H1 (cell line): ENCODE results near the gene HYAL4. TPM values are rescaled to one million over a fixed set of nuclear protein-coding genes. Genes with fewer than 3 reads are reported as not detected.

Experiments used
- CTCF ChIA-PET: fragments of 300-600 bp; sonication (Branson Sonifier 250); formaldehyde crosslinking; loops from one replicate; lab custom pipeline; 2021; ENCODE audit not compliant: partially characterized antibody; lab: Charles Lee
- POLR2A ChIA-PET: fragments of 300-600 bp; sonication (Branson Sonifier 250); formaldehyde crosslinking; loops from one replicate; lab custom pipeline; 2021; ENCODE audit warnings: inconsistent platforms; ENCODE audit not compliant: partially characterized antibody; lab: Charles Lee
- DNase-seq, 2 experiments: peaks; one replicate each; pipeline versions ENCODE4 v3.0.0 to v3.0.0-alpha.2; 2010 to 2022; ENCODE audit warnings: low spot score in 2 of 2, low read depth in 1 of 2, mixed read lengths in 1 of 2
- FAIRE-seq: peaks from 2 replicates; lab custom pipeline; 2011; peaks lifted over from hg19 to GRCh38; lab: Jason Lieb, UNC
- H2AFZ ChIP-seq: 2 replicates; pipeline ENCODE4 v1.8.1; 2012; ENCODE audit warnings: low read length, inconsistent platforms
- H2AK5ac ChIP-seq: 2 replicates; pipeline ENCODE4 v1.6.1; 2013; ENCODE audit warnings: low read depth, low read length
- H2BK120ac ChIP-seq: replicated peaks from 2 replicates; pipeline ENCODE3; 2013; ENCODE audit warnings: low read depth, low read length, inconsistent platforms
- H2BK12ac ChIP-seq: 2 replicates; pipeline ENCODE4 v1.6.1; 2013; ENCODE audit warnings: low read depth, low read length
- H2BK15ac ChIP-seq: 2 replicates; pipeline ENCODE4 v1.6.1; 2013; ENCODE audit warnings: low read length
- H2BK20ac ChIP-seq: 2 replicates; pipeline ENCODE4 v1.6.1; 2013; ENCODE audit warnings: low read length
- H2BK5ac ChIP-seq: 2 replicates; pipeline ENCODE4 v1.6.1; 2013; ENCODE audit warnings: low read depth, low read length
- H3K14ac ChIP-seq: 2 replicates; pipeline ENCODE4 v1.6.1; 2013; ENCODE audit warnings: inconsistent platforms; ENCODE audit not compliant: insufficient read length
- H3K18ac ChIP-seq: 2 replicates; pipeline ENCODE4 v1.6.1; 2013; ENCODE audit warnings: low read length; ENCODE audit errors: extremely low read depth
- H3K23ac ChIP-seq: 2 replicates; pipeline ENCODE4 v1.6.1; 2013; ENCODE audit warnings: inconsistent platforms; ENCODE audit not compliant: insufficient read length
- H3K23me2 ChIP-seq: 2 replicates; pipeline ENCODE4 v1.6.1; 2013; ENCODE audit warnings: low read depth, low read length
- H3K27ac ChIP-seq: 2 replicates; pipeline ENCODE4 v1.6.1; 2011; ENCODE audit warnings: low read depth, low read length, inconsistent platforms
- H3K27me3 ChIP-seq, 4 experiments: replicated peaks in 1 of 4; 1 replicate in 1 of 4; 2 replicates in 3 of 4; pipeline versions ENCODE4 v1.6.1 to v1.8.1; 2011 to 2013; ENCODE audit warnings: low read length in 3 of 4, mild to moderate bottlenecking in 3 of 4, inconsistent platforms in 2 of 4, mixed read lengths in 2 of 4, moderate library complexity in 1 of 4; ENCODE audit not compliant: control insufficient read depth in 3 of 4, insufficient read depth in 3 of 4; ENCODE audit errors: extremely low read depth in 1 of 4
- H3K36me3 ChIP-seq, 4 experiments: 2 replicates each; pipeline versions ENCODE4 v1.6.1 to v1.8.1; 2011 to 2013; ENCODE audit warnings: mild to moderate bottlenecking in 4 of 4, low read length in 3 of 4, moderate library complexity in 2 of 4, control low read depth in 1 of 4, inconsistent platforms in 1 of 4; ENCODE audit not compliant: insufficient read depth in 4 of 4, control insufficient read depth in 2 of 4
- H3K4ac ChIP-seq: replicated peaks from 2 replicates; pipeline ENCODE3; 2013; ENCODE audit warnings: low read length, low read depth, mixed read lengths, inconsistent platforms; ENCODE audit not compliant: insufficient read length
- H3K4me1 ChIP-seq, 4 experiments: replicated peaks in 1 of 4; 1 replicate in 1 of 4; 2 replicates in 3 of 4; pipeline versions ENCODE4 v1.6.1 to v1.8.1; 2011 to 2013; ENCODE audit warnings: low read length in 3 of 4, inconsistent platforms in 2 of 4, mixed read lengths in 1 of 4; ENCODE audit not compliant: insufficient read depth in 4 of 4, control insufficient read depth in 3 of 4
- H3K4me2 ChIP-seq, 2 experiments: 2 replicates each; pipeline versions ENCODE4 v1.6.1 to v1.8.1; 2011 to 2013; ENCODE audit warnings: low read depth in 2 of 2, low read length in 2 of 2, control low read depth in 1 of 2, inconsistent platforms in 1 of 2, mild to moderate bottlenecking in 1 of 2; ENCODE audit not compliant: insufficient read depth in 1 of 2
- H3K4me3 ChIP-seq, 4 experiments: fragments of 200-600, 300-600 bp in 1 of 4; sonication (generic), shearing (Covaris generic), sonication (Bioruptor Twin) in 1 of 4; 2 replicates each; pipeline versions ENCODE4 v1.5.1 to v1.8.1; 2011 to 2016; ENCODE audit warnings: low read length in 4 of 4, low read depth in 3 of 4, control low read depth in 2 of 4, inconsistent platforms in 2 of 4, mild to moderate bottlenecking in 2 of 4, mixed read lengths in 1 of 4, moderate library complexity in 1 of 4; ENCODE audit not compliant: insufficient read depth in 2 of 4; ENCODE audit errors: extremely low read depth in 1 of 4
- H3K56ac ChIP-seq: replicated peaks from 2 replicates; pipeline ENCODE3; 2013; ENCODE audit warnings: low read depth, mild to moderate bottlenecking, mixed read lengths, low read length, inconsistent platforms; ENCODE audit not compliant: insufficient read length
- H3K79me1 ChIP-seq: 2 replicates; pipeline ENCODE4 v1.6.1; 2013; ENCODE audit warnings: low read depth, low read length, control low read depth
- H3K79me2 ChIP-seq, 2 experiments: 2 replicates each; pipeline versions ENCODE4 v1.6.1 to v1.8.1; 2012 to 2013; ENCODE audit warnings: low read length in 2 of 2, mild to moderate bottlenecking in 2 of 2, inconsistent platforms in 1 of 2; ENCODE audit not compliant: insufficient read depth in 2 of 2, control insufficient read depth in 1 of 2
- H3K9ac ChIP-seq, 4 experiments: replicated peaks in 1 of 4; 1 replicate in 1 of 4; 2 replicates in 3 of 4; pipeline versions ENCODE4 v1.6.1 to v1.8.1; 2011 to 2013; ENCODE audit warnings: low read depth in 3 of 4, low read length in 3 of 4, control low read depth in 2 of 4, mild to moderate bottlenecking in 2 of 4, moderate library complexity in 2 of 4, inconsistent platforms in 1 of 4; ENCODE audit errors: extremely low read depth in 1 of 4
- H3K9me3 ChIP-seq, 2 experiments: 2 replicates each; pipeline versions ENCODE4 v1.6.1 to v1.8.1; 2012 to 2013; ENCODE audit warnings: mild to moderate bottlenecking in 2 of 2, moderate library complexity in 2 of 2, control low read depth in 1 of 2, inconsistent platforms in 1 of 2, low read depth in 1 of 2, low read length in 1 of 2, mixed read lengths in 1 of 2; ENCODE audit not compliant: insufficient read depth in 2 of 2
- H4K20me1 ChIP-seq, 2 experiments: replicated peaks in 1 of 2; 2 replicates each; pipeline versions ENCODE3 to v1.8.1; 2011 to 2013; ENCODE audit warnings: inconsistent platforms in 2 of 2, low read length in 2 of 2, mild to moderate bottlenecking in 1 of 2; ENCODE audit not compliant: insufficient read depth in 2 of 2, control insufficient read depth in 1 of 2
- H4K5ac ChIP-seq: 2 replicates; pipeline ENCODE4 v1.6.1; 2013; ENCODE audit warnings: low read length, low read depth, mixed read lengths, inconsistent platforms; ENCODE audit not compliant: insufficient read length
- H4K8ac ChIP-seq: 2 replicates; pipeline ENCODE4 v1.8.0; 2013; ENCODE audit warnings: mild to moderate bottlenecking, moderate library complexity, low read length, inconsistent platforms; ENCODE audit not compliant: insufficient read depth; ENCODE audit errors: extremely low read depth
- H4K91ac ChIP-seq: replicated peaks from 2 replicates; pipeline ENCODE3; 2013; ENCODE audit warnings: low read length, mixed read lengths, inconsistent platforms; ENCODE audit not compliant: insufficient read length
- CHD1 ChIP-seq: IDR thresholded peaks from 2 replicates; pipeline ENCODE4 v1.6.1; 2012; ENCODE audit warnings: low read depth, low read length, improper control_type of control experiment
- HDAC6 ChIP-seq: IDR thresholded peaks from one replicate; pipeline ENCODE4 v1.7.1; 2012; ENCODE audit warnings: low read depth, mild to moderate bottlenecking, inconsistent platforms, low read length, moderate library complexity
- NANOG ChIP-seq: IDR thresholded peaks from 2 replicates; pipeline ENCODE4 v1.6.1; 2011; ENCODE audit warnings: low read length, low read depth, mild to moderate bottlenecking, inconsistent platforms; ENCODE audit not compliant: insufficient read depth, poor library complexity, severe bottlenecking
- POLR2A ChIP-seq, 2 experiments: IDR thresholded peaks; 1 replicate in 1 of 2; 2 replicates in 1 of 2; pipeline ENCODE4 v1.6.1; 2011; ENCODE audit warnings: low read depth in 2 of 2, low read length in 2 of 2, mild to moderate bottlenecking in 2 of 2; ENCODE audit errors: control extremely low read depth in 1 of 2
- SAP30 ChIP-seq: fragments of 300-600 bp; sonication (generic); IDR thresholded peaks from 2 replicates; pipeline ENCODE4 v1.7.1; 2012; ENCODE audit warnings: low read length, moderate library complexity, mild to moderate bottlenecking, inconsistent platforms; ENCODE audit not compliant: insufficient read depth, insufficient replicate concordance
- WGBS, 2 experiments: shearing (Covaris generic) in 1 of 2; methylation state at CpG; one replicate each; pipeline versions ENCODE4 v1.1.6 to v1.1.7; 2013 to 2015; ENCODE audit warnings: low lambda C conversion rate in 2 of 2, mixed read lengths in 2 of 2, inconsistent platforms in 1 of 2, low coverage in 1 of 2, missing lambda C conversion rate in 1 of 2; ENCODE audit not compliant: insufficient replicate concordance in 2 of 2, insufficient coverage in 1 of 2, insufficient read length in 1 of 2; ENCODE audit errors: extremely low coverage in 1 of 2, missing lambda C conversion rate in 1 of 2; 5-methylcytosine and 5-hydroxymethylcytosine counted together
- polyA plus RNA-seq, 7 experiments: library from polyadenylated mRNA; depleted of rRNA in 3 of 7; stranded (reverse) in 5 of 7; unstranded in 2 of 7; fragments of >200 nt in 5 of 7; fragments of 200-250 nt in 2 of 7; gene quantifications; 1 replicate in 5 of 7; 2 replicates in 1 of 7; 4 replicates in 1 of 7; pipeline versions ENCODE4 v1.2.1 to v1.2.3, GENCODE V29; 2011 to 2013; ENCODE audit warnings: missing spikeins in 2 of 7, mixed read lengths in 2 of 7
- total RNA-seq: library from RNA; stranded (reverse); fragmentation: NEBNext Ultra II Directional; extraction: Animal tissue kit (Norgen Biotek cat#: 25700); gene quantifications from 2 replicates; pipeline ENCODE4 v1.2.1, GENCODE V29; 2021
- TF ChIP-seq, protein P1 (sequence below): IDR thresholded peaks from 2 replicates; pipeline ENCODE4 v1.6.1; 2011; ENCODE audit warnings: low read depth, mild to moderate bottlenecking, low read length; ENCODE audit not compliant: insufficient read depth

Gene HYAL4
- total and polyA plus RNA-seq, 2 of the 8 experiments (the other 6 are each of a cell fraction or from before 2014, with no cell fraction given), result not detected

DNA sequence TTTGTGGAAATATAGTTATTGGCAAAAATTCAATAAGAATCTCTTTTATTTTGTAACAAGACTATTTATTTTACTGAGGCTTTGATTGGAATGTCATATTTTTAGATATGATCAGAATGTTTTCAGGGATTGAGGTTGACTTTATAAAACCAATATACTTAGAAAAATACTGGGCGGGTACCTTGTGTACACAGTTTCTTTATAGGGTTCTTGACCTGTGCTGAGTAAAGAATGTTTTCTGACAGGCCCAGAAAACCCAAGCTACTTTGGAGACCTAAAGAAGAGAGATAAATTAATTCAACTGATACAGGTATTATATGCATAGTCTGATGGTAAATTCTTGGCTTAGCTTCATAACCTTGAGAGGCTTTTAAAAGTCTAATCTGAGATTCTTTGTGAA lies 56.1 kb downstream of the HYAL4 start:
- Histone ChIP-seq H2BK15ac (no peak overlapping the region), H3K27ac (no peak overlapping the region), H4K20me1 (no peaks in the 10 kb centered on the region), H3K18ac (no peak overlapping the region), H3K23me2 (no peaks in the 10 kb centered on the region), H2AK5ac (no peak overlapping the region), H3K36me3 (peaks cover 0 to 4% (median 2%) of the 10 kb centered on the region in 4 experiments; a peak in 4 of 8 replicates), H4K8ac (no peak overlapping the region), H3K4ac (no peak overlapping the region), H3K9me3 (peaks cover 23 to 28% of the 10 kb centered on the region in 2 experiments), H4K5ac (no peak overlapping the region), H4K91ac (no peak overlapping the region), H3K79me1 (no peaks in the 10 kb centered on the region), H2BK120ac (no peak overlapping the region), H2AFZ (no peak overlapping the region), H3K79me2 (no peaks in the 10 kb centered on the region), H3K27me3 (no peaks in the 10 kb centered on the region), H3K14ac (no peak overlapping the region), H2BK20ac (no peak overlapping the region), H3K56ac (no peak overlapping the region), H3K9ac (no peak overlapping the region), H3K4me1 (no peaks in the 10 kb centered on the region), H3K4me3 (no peak overlapping the region), H3K23ac (no peak overlapping the region), H2BK12ac (no peak overlapping the region), H3K4me2 (no peak overlapping the region), H2BK5ac (no peak overlapping the region)
- CTCF ChIA-PET, result no interaction called here
- POLR2A ChIA-PET, result no interaction called here
- TF ChIP-seq SAP30, result no peak
- TF ChIP-seq, protein P1, sequence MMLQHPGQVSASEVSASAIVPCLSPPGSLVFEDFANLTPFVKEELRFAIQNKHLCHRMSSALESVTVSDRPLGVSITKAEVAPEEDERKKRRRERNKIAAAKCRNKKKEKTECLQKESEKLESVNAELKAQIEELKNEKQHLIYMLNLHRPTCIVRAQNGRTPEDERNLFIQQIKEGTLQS, result no peak
- TF ChIP-seq POLR2A (IDR thresholded peaks at IDR 0.05; ENCODE audit: control extremely low read depth in 1 of 2, low read depth in 2 of 2, low read length in 2 of 2), result no peak
- TF ChIP-seq CHD1, result no peak
- no peak for TF ChIP-seq NANOG
- TF ChIP-seq HDAC6, result no peak
- WGBS, 2 experiments, result 88% methylated on average over 1 of the region's 1 CpG; no CpG with 5 or more reads in 1 of the 2 experiments
- no peak for DNase-seq
- no peak for FAIRE-seq
